ENCODE data around the gene PXT1. TPM values are rescaled to one million over a fixed set of nuclear protein-coding genes. Genes with fewer than 3 reads are reported as not detected.

PXT1 gene
- total and polyA plus RNA-seq, 9 of the 15 experiments (the other 6 are each of a cell fraction or from before 2014, with no cell fraction given): 0.09 to 0.11 (median 0.10) TPM; not detected in 5

- no peak for TF ChIP-seq RNF219 (CRISPR knock-in tag; IDR thresholded peaks at IDR 0.05)
- no peak for TF ChIP-seq HNRNPH1 (optimal IDR thresholded peaks at IDR 0.05; ENCODE audit: low read depth, low read length)
- no peak for TF ChIP-seq FOXA1 (IDR thresholded peaks at IDR 0.05; ENCODE audit: borderline replicate concordance)
- no peak for TF ChIP-seq TEAD1 (CRISPR knock-in tag; IDR thresholded peaks at IDR 0.05)
- TF ChIP-seq ZNF41 (CRISPR knock-in tag; conservative IDR thresholded peaks at IDR 0.05): no peak
- TF ChIP-seq HIVEP1 (CRISPR knock-in tag; IDR thresholded peaks at IDR 0.05): no peak
- no peak for TF ChIP-seq ZNF165 (CRISPR knock-in tag; IDR thresholded peaks at IDR 0.05; ENCODE audit: borderline replicate concordance)
- TF ChIP-seq GATA2 (CRISPR knock-in tag; IDR thresholded peaks at IDR 0.05): peak; percentile 31; the same call in 1 of the 2 replicates
- TF ChIP-seq ZFP1 (CRISPR knock-in tag; IDR thresholded peaks at IDR 0.05): no peak
- no peak for TF ChIP-seq PRMT5 (CRISPR knock-in tag; IDR thresholded peaks at IDR 0.05)
- no peak for TF ChIP-seq GATAD2B (IDR thresholded peaks at IDR 0.05; ENCODE audit: borderline replicate concordance)
- no peak for TF ChIP-seq MAX (CRISPR knock-in tag; IDR thresholded peaks at IDR 0.05)
- no peak for TF ChIP-seq SMARCA5 (IDR thresholded peaks at IDR 0.05)
- no peak for TF ChIP-seq FOXM1 (IDR thresholded peaks at IDR 0.05; ENCODE audit: low read depth)
- TF ChIP-seq FOXM1 (CRISPR knock-in tag; IDR thresholded peaks at IDR 0.05; ENCODE audit: low read depth): no peak
- peak; percentile 76; the same call in 1 of the 2 replicates for TF ChIP-seq MYNN (IDR thresholded peaks at IDR 0.05)
- no peak for TF ChIP-seq MYNN (CRISPR knock-in tag; IDR thresholded peaks at IDR 0.05)
- no peak for TF ChIP-seq NFE2 (IDR thresholded peaks at IDR 0.05; ENCODE audit: low read depth)
- TF ChIP-seq HDGF (IDR thresholded peaks at IDR 0.05): no peak
- no peak for TF ChIP-seq POLR2B (IDR thresholded peaks at IDR 0.05; ENCODE audit: low read depth, partially characterized antibody)
- no peak for TF ChIP-seq MIER1 (IDR thresholded peaks at IDR 0.05; ENCODE audit: low read depth)
- peak; percentile 54; the same call in 1 of the 2 replicates for TF ChIP-seq PKNOX1 (IDR thresholded peaks at IDR 0.05)
- peak; percentile 28; the same call in 1 of the 2 replicates for TF ChIP-seq CXXC5 (CRISPR knock-in tag; IDR thresholded peaks at IDR 0.05)
- no peak for TF ChIP-seq FOXJ3 (CRISPR knock-in tag; IDR thresholded peaks at IDR 0.05)
- no peak for TF ChIP-seq NR2F6 (CRISPR knock-in tag; IDR thresholded peaks at IDR 0.05)
- TF ChIP-seq HOXB6 (CRISPR knock-in tag; IDR thresholded peaks at IDR 0.05; ENCODE audit: borderline replicate concordance): no peak
- TF ChIP-seq CREB3L1 (IDR thresholded peaks at IDR 0.05; ENCODE audit: borderline replicate concordance, low read depth): no peak
- no peak for TF ChIP-seq SAFB2 (IDR thresholded peaks at IDR 0.05; ENCODE audit: borderline replicate concordance, low read depth, low read length, severe bottlenecking)
These were observed 95.0 kb downstream of the PXT1 start (continued) for GRCh38 chr6:36347621-36348020.
